Measurements from ENCODE around the gene ADGRB2.

Gene ADGRB2

DNA sequence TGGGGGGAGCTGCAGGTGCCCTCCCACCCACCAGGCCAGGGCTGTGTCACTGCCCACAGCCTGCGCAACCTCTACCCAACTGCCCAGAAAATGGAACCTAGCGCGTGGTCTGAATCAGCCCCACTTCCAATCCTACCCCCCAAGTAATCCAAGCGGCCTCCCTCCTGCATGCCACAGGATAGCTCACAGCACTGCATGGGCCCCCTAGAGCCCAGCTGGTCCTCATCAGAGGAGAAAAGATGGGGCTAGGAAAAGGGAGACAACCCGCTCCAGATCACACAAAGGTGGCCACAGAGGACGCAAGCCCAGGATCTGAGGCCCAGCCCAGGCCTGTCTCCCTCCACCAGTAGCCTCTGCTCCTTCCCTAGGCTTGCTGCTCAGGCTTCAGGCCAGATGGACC, 6.2 kb downstream of the ADGRB2 start:
- H3K4me3 ChIP-seq (ENCODE audit: low read depth, low read length) = no peak overlapping the region
- POLR2A ChIA-PET = no interaction called here
- CTCF ChIA-PET = interaction anchor here (1.2 to 5.8 kb wide), 10 partner anchors 10 to 209 kb away, joined by 3 to 41 read pairs (median 3); partner anchors contain the start of gene COL16A1
- no peak for DNase-seq (ENCODE audit: low read depth, low spot score)
- TF ChIP-seq, protein P1, sequence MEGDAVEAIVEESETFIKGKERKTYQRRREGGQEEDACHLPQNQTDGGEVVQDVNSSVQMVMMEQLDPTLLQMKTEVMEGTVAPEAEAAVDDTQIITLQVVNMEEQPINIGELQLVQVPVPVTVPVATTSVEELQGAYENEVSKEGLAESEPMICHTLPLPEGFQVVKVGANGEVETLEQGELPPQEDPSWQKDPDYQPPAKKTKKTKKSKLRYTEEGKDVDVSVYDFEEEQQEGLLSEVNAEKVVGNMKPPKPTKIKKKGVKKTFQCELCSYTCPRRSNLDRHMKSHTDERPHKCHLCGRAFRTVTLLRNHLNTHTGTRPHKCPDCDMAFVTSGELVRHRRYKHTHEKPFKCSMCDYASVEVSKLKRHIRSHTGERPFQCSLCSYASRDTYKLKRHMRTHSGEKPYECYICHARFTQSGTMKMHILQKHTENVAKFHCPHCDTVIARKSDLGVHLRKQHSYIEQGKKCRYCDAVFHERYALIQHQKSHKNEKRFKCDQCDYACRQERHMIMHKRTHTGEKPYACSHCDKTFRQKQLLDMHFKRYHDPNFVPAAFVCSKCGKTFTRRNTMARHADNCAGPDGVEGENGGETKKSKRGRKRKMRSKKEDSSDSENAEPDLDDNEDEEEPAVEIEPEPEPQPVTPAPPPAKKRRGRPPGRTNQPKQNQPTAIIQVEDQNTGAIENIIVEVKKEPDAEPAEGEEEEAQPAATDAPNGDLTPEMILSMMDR (IDR thresholded peaks at IDR 0.05; ENCODE audit: insufficient read depth, low read length, missing control alignments) = no peak

DNA sequence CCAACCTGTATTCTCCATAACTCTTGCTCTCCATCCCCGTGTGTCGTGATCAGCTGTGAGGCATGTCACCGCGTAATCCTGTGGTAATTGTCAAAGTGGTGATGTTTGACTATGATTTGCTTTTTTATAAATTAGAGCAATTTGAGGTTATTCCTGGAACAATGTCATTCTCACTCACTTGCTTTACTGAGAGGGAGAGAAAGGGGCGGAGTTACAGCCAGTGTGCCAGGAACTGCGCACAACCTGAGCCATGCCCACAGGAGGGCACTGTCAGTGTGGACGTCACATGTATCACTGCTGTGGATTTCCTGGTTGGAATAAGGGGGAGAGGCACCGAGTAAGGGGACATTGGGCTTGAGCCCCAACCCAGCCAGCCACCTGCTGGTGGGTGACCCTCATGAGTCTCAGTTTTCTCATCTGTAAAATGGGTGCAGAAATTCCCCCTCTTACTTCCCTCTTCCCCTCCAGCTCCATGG, 6.9 kb downstream of the ADGRB2 start:
- POLR2A ChIA-PET = no interaction called here
- no peak overlapping the region for H3K4me3 ChIP-seq (ENCODE audit: low read depth, low read length)
- CTCF ChIA-PET = interaction anchor here (0.7 to 5.8 kb wide), 6 partner anchors 9 to 208 kb away, joined by 3 to 41 read pairs (median 10); partner anchors contain the start of gene PEF1
- no peak for DNase-seq (ENCODE audit: low read depth, low spot score)
- TF ChIP-seq, protein P1 (IDR thresholded peaks at IDR 0.05; ENCODE audit: insufficient read depth, low read length, missing control alignments) = no peak

DNA sequence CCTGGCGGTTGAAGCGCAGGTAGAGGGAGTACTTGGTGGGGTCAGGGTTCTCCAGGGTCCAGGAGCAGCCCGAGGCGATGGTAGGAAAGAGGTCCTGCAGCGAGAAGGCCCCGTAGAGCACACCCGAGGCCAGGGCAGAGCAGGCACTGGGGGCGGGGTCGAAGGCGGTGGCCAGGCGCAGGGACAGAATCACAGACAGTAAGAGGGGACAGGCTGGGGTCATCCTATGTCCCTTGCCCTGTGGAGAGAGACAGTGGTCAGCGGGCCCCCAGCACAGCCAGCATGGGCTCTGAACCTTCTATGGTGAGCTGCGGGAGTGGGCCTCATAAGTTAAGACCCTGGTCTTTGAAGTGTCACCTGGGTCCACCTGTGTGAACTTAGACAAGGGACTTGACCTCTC, 7.6 kb downstream of the ADGRB2 start:
- TF ChIP-seq, protein P1 (IDR thresholded peaks at IDR 0.05; ENCODE audit: insufficient read depth, low read length, missing control alignments) = no peak
- ChIA-PET POLR2A (no interaction called here), CTCF (interaction anchor here (1.5 to 5.8 kb wide), 3 partner anchors 11 to 41 kb away, joined by 3 to 41 read pairs (median 15); no protein-coding TSS in a partner anchor)
- H3K4me3 ChIP-seq (ENCODE audit: low read depth, low read length) = no peak overlapping the region
- DNase-seq (ENCODE audit: low read depth, low spot score) = no peak

DNA sequence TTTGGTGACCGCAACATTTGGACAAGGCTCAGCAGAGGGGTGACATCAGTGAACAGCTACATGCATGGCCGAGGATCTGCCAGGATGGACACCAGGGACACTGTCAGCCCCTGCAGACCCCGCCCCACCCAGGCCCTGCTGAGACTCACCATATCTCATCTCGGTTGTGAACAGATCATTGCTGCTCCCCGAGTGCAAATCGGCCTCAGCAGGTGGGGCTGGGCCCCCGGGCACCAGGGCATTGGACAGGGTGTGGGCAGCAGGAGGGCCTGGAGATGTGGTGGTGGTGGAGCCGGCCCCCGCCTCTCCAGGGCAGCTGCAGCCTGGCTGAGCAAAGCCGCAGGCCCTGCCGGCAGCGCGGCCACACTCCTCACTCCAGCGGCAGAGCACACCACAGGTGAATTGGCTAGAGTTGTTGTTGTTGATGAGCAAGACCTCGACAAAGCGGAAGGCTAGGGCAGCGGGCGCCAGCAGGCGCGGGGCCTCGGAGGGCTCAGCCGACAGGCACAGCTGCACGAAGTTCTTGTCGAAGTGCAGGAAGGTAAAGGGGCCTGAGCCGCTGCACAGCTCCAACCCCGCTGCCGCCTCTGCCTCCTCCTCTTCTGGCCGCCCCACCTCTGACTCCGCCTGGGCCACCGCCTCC, 8.2 kb downstream of the ADGRB2 start:
- H3K4me3 ChIP-seq (ENCODE audit: low read depth, low read length) = no peak overlapping the region
- ChIA-PET POLR2A (no interaction called here), CTCF (interaction anchor here (1.3 to 2.7 kb wide), 3 partner anchors 10 to 193 kb away, joined by 3 to 16 read pairs (median 15); no protein-coding TSS in a partner anchor)
- no peak for DNase-seq (ENCODE audit: low read depth, low spot score)
- TF ChIP-seq, protein P1 (IDR thresholded peaks at IDR 0.05; ENCODE audit: insufficient read depth, low read length, missing control alignments) = no peak

DNA sequence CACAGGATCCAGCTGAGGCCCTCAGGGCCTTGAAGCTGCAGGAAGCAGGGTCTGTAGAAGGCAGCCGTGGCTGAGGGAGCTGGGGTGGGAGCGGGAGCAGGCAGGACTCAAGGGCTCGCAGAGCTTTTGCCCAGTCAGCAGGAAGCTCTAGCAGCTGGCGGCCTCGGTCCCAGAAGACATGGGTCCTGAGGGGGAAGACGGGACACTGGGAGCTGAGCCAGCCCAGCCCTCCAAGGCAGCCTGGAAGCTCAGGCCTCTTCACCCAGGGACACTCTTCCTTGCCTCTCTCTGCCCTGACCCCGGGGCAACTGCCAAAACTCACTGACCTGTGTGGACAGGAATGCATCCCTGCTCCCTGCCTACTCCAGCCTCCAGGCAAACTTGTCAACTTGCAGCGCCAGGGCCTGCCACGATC, 8.9 kb downstream of the ADGRB2 start:
- DNase-seq (ENCODE audit: low read depth, low spot score) = no peak
- TF ChIP-seq, protein P1 (IDR thresholded peaks at IDR 0.05; ENCODE audit: insufficient read depth, low read length, missing control alignments) = no peak
- POLR2A ChIA-PET = no interaction called here
- H3K4me3 ChIP-seq (ENCODE audit: low read depth, low read length) = no peak overlapping the region
- CTCF ChIA-PET = interaction anchor here (1.3 to 3.4 kb wide), 4 partner anchors 8 to 192 kb away, joined by 3 to 16 read pairs (median 12); partner anchors contain the start of gene ADGRB2

DNA sequence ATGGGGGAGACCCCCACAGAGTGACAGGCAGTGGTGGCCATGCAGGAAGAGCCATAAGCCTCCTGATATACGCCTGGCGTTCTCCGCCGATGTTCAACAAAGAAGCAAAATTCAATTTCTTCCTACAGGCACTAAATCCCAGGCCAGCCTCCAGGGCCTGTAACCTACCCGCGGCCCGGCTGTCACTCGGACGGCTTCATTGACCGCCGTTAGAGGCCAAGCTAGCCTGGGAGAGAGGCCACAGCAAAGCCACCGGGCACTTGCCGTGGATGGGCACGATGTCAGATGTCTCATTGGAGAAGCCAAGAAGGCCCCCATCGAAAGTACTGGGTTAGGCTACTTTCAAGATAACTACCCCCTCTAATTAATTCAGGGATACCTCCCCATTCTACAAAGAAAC, 9.7 kb downstream of the ADGRB2 start:
- TF ChIP-seq, protein P1 (IDR thresholded peaks at IDR 0.05; ENCODE audit: insufficient read depth, low read length, missing control alignments) = no peak
- no peak for DNase-seq (ENCODE audit: low read depth, low spot score)
- POLR2A ChIA-PET = no interaction called here
- CTCF ChIA-PET = interaction anchor here (1.9 to 3.4 kb wide), 4 partner anchors 9 to 38 kb away, joined by 9 to 17 read pairs (median 16); partner anchors contain the start of gene ADGRB2
- no peak overlapping the region for H3K4me3 ChIP-seq (ENCODE audit: low read depth, low read length)
